Panc1 (cell line): ENCODE data around the gene ATP11A.

ENCODE experiments used
- POLR2AphosphoS5 ChIP-seq: IDR thresholded peaks from 2 replicates; pipeline ENCODE4 v1.6.1; 2012; ENCODE audit warnings: mild to moderate bottlenecking, low read depth, low read length, moderate library complexity
- TF ChIP-seq, protein P1 (sequence below): fragments of 450-650 bp; IDR thresholded peaks from 2 replicates; pipeline ENCODE4 v1.5.1; 2017; ENCODE audit warnings: mild to moderate bottlenecking

DNA sequence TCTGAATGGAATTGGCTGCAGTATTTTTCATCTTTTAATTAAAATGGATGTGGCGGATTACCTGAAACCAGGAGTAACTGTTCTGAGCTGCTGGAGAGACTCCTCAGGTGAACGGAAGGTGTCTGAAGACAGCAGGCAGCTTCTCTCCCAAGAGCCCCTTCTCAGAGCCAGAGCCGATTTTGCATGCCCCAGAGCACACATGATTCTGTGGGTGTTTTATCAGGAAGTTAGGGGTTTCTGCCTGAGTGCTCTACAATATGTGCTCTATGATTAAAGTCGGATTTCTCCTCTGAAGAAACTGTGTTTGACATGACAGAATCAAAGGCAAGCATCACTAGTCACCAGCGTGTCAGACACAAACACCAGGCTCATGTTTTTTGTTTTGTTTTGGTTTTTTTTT is 218.5 kb downstream of the ATP11A start:
- TF ChIP-seq, protein P1, sequence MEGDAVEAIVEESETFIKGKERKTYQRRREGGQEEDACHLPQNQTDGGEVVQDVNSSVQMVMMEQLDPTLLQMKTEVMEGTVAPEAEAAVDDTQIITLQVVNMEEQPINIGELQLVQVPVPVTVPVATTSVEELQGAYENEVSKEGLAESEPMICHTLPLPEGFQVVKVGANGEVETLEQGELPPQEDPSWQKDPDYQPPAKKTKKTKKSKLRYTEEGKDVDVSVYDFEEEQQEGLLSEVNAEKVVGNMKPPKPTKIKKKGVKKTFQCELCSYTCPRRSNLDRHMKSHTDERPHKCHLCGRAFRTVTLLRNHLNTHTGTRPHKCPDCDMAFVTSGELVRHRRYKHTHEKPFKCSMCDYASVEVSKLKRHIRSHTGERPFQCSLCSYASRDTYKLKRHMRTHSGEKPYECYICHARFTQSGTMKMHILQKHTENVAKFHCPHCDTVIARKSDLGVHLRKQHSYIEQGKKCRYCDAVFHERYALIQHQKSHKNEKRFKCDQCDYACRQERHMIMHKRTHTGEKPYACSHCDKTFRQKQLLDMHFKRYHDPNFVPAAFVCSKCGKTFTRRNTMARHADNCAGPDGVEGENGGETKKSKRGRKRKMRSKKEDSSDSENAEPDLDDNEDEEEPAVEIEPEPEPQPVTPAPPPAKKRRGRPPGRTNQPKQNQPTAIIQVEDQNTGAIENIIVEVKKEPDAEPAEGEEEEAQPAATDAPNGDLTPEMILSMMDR, result no peak
- TF ChIP-seq POLR2AphosphoS5, result no peak
